Activated T-helper 1 cell treated with anti-CD3 and anti-CD28 coated beads, Interleukin-12 subunit alpha, Interleukin-12 subunit beta, Interleukin-2, Interleukin-4 antibody, amounts not matched to agents 30 ng/mL and 10 ng/mL and 1 ng/mL, durations not matched to agents 14 hours and 24 hours and 36 hours (primary cell): ENCODE measurements around the gene COA5. TPM values are rescaled to one million over a fixed set of nuclear protein-coding genes. Genes with fewer than 3 reads are reported as not detected.

ENCODE experiments used
- DNase-seq: peaks from one replicate; pipeline ENCODE4 v3.0.0; 2021; ENCODE audit warnings: low spot score
- H3K27ac Mint-ChIP-seq: one replicate; pipeline ENCODE4 v1.8.0; 2021; ENCODE audit warnings: mild to moderate bottlenecking, mixed read lengths
- H3K27me3 Mint-ChIP-seq: one replicate; pipeline ENCODE4 v1.8.0; 2022; ENCODE audit warnings: mild to moderate bottlenecking, moderate library complexity, mixed read lengths; ENCODE audit not compliant: insufficient read depth
- H3K36me3 Mint-ChIP-seq: one replicate; pipeline ENCODE4 v1.8.0; 2021; ENCODE audit warnings: low read depth, mixed read lengths
- H3K4me1 Mint-ChIP-seq: one replicate; pipeline ENCODE4 v1.8.0; 2021; ENCODE audit warnings: low read depth, mixed read lengths
- H3K4me3 Mint-ChIP-seq: one replicate; pipeline ENCODE4 v1.8.0; 2021; ENCODE audit warnings: mild to moderate bottlenecking, moderate library complexity, mixed read lengths
- H3K9me3 Mint-ChIP-seq: one replicate; pipeline ENCODE4 v1.8.0; 2021; ENCODE audit warnings: mixed read lengths
- intact Hi-C: fragments of 100-400 bp; cut with micrococcal nuclease; formaldehyde crosslinking; loops from one replicate; pipeline ENCODE4 v1.15.1; 2024
- total RNA-seq: library from RNA; stranded (reverse); gene quantifications from 2 replicates; pipeline ENCODE4 v1.2.3, GENCODE V29; 2022

Gene COA5
- total RNA-seq, 1 donor from 2014 or later = 20.3 TPM

GRCh38 chr2:98634406-98635092 lies 26.2 kb upstream of the COA5 start:
- H3K4me3 Mint-ChIP-seq = peak overlapping the region; percentile 30
- H3K27me3 Mint-ChIP-seq = no peaks in the 10 kb centered on the region
- no peaks in the 10 kb centered on the region for H3K9me3 Mint-ChIP-seq
- peaks cover 32% of the 10 kb centered on the region for H3K36me3 Mint-ChIP-seq
- H3K27ac Mint-ChIP-seq = peak overlapping the region; percentile 70
- H3K4me1 Mint-ChIP-seq = peaks cover 40% of the 10 kb centered on the region
- intact Hi-C loops = loop anchor here (1.0 kb wide), 1 partner anchor 203 kb away; no protein-coding TSS in a partner anchor
- DNase-seq = peak; percentile 26

DNA sequence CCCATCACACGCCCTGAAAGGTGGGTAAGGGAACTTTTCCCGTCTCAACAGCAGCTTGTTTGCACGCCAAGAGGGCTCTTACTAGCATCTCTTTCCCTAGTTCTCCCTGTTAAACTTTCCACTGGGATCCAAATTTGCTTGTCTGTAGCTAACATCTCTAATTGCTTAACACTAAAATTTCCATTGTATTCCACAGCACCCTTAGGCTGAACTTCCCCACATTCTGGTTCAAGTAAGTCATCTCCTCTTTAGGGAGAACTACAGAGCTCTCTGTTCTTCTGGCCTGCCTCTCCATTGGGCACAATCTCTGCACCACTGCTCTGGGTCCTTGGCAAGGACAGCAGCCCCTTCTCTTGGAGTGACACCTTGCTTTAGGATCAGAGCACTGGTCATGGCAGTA lies 24.0 kb upstream of the COA5 start:
- no peaks in the 10 kb centered on the region for H3K27me3 Mint-ChIP-seq
- DNase-seq = no peak
- H3K4me1 Mint-ChIP-seq = peaks cover 25% of the 10 kb centered on the region
- no peak overlapping the region for H3K27ac Mint-ChIP-seq
- no peak overlapping the region for H3K4me3 Mint-ChIP-seq
- peaks cover 37% of the 10 kb centered on the region for H3K36me3 Mint-ChIP-seq
- no peaks in the 10 kb centered on the region for H3K9me3 Mint-ChIP-seq
- intact Hi-C loops = no loop called here

DNA sequence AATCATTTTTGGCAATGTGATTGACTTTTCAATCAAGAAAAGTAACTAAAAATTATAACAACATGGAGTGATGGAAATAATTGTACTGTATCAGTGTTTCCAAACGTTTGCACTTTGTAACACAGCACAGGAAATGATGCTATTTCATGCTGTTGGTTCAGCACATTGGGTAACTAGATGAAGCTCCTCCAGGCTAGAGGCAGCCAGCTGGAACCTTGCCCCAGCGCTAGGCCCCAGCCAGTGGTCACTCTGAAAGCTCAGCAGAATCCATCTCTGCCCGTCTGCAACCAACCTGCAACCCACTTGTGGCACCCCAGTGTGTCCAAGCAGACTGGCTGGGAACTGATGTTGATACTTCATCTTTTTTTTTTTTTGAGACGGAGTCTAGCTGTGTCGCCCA lies 15.3 kb upstream of the COA5 start:
- DNase-seq = no peak
- H3K4me1 Mint-ChIP-seq = peaks cover 24% of the 10 kb centered on the region
- intact Hi-C loops = no loop called here
- H3K4me3 Mint-ChIP-seq = no peak overlapping the region
- H3K9me3 Mint-ChIP-seq = no peaks in the 10 kb centered on the region
- H3K27me3 Mint-ChIP-seq = no peaks in the 10 kb centered on the region
- H3K27ac Mint-ChIP-seq = no peak overlapping the region
- peaks cover 25% of the 10 kb centered on the region for H3K36me3 Mint-ChIP-seq

DNA sequence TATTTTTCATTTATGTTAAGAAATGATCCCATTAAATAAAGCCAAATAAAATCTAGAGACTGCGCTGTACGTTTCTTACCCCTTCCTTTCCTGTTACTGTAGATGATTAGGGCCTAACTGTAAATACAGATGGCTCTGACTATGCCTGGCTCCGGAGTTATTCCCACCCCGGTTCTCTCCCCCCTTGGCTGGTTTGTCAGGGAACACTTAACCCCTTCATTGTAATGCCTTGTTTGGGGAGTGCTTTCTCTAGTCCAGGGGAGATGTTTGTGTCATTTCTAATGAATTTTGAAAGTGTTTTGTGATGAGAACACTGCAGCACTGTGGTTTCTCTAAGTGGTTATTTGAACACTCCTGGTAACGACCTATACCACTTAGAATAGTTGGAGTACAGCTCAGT lies 8.8 kb upstream of the COA5 start:
- DNase-seq = no peak
- H3K36me3 Mint-ChIP-seq = peaks cover 46% of the 10 kb centered on the region
- intact Hi-C loops = no loop called here

DNA sequence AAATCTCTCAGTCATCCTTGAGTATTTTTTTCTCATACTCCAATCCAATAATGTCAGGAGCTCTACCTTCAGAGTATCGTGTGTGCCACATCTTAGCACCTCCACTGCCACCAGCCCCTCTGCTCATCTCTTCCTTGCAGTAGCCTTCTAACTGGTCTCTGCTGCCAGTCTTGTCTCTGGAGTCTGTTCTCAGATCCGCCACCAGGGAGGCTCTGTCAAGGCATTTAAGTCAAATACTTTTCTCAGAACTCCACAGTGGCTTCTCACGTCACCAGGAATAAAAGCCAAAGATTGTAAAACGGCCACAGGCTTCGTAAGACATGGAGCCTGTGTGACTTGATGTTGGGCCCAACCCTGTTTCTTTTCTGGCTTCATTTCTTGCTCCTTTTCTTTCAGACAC lies 7.2 kb upstream of the COA5 start:
- Mint-ChIP-seq H3K9me3 (no peaks in the 10 kb centered on the region), H3K4me1 (peaks cover 53% of the 10 kb centered on the region), H3K27me3 (no peaks in the 10 kb centered on the region), H3K27ac (peak overlapping the region; percentile 32), H3K36me3 (peaks cover 58% of the 10 kb centered on the region), H3K4me3 (no peak overlapping the region)
- DNase-seq = no peak
- intact Hi-C loops = no loop called here

More for the DNA sequence above, 8.8 kb upstream of the COA5 start:
- Mint-ChIP-seq H3K4me1 (peaks cover 44% of the 10 kb centered on the region), H3K27me3 (no peaks in the 10 kb centered on the region), H3K4me3 (no peak overlapping the region), H3K9me3 (no peaks in the 10 kb centered on the region), H3K27ac (peak overlapping the region; percentile 19)

DNA sequence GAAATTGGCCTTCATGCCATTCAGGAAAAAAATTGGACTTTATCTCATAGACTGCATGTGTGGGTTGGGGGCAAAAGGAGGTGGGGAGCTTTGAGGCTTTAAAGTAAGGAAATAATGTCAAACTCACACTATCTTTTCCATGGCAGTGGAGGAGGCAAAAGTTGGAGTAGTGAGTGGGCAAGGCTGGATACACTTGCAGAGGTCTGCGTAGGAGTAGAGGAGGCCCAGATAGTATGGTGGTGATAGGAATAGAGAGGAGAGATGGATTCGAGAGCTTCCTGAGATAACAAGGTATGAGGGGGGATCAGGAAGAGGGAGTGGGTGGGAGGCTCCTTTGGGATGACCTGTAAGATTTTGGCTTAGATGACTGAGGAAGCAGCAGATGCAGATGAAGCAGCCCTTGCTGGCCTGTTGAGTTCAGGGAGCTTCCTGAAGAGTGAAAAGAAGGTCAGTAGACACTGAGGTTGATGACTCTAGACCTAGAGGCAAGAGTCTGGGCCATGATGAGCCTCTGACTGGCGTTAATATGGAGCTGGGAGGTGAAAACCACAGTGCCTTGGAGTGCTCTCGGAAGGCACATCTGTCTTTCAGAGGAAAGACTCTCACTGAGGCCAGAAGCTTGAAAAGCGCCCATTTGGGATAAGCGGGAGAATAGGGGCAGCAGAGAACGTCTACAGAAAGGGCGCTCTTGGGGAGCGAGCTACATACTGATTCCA lies 5.9 kb upstream of the COA5 start:
- Mint-ChIP-seq H3K4me1 (peaks cover 55% of the 10 kb centered on the region), H3K4me3 (no peak overlapping the region), H3K27me3 (no peaks in the 10 kb centered on the region), H3K9me3 (no peaks in the 10 kb centered on the region), H3K36me3 (peaks cover 57% of the 10 kb centered on the region), H3K27ac (peak overlapping the region; percentile 31)
- no peak for DNase-seq
- intact Hi-C loops = no loop called here

DNA sequence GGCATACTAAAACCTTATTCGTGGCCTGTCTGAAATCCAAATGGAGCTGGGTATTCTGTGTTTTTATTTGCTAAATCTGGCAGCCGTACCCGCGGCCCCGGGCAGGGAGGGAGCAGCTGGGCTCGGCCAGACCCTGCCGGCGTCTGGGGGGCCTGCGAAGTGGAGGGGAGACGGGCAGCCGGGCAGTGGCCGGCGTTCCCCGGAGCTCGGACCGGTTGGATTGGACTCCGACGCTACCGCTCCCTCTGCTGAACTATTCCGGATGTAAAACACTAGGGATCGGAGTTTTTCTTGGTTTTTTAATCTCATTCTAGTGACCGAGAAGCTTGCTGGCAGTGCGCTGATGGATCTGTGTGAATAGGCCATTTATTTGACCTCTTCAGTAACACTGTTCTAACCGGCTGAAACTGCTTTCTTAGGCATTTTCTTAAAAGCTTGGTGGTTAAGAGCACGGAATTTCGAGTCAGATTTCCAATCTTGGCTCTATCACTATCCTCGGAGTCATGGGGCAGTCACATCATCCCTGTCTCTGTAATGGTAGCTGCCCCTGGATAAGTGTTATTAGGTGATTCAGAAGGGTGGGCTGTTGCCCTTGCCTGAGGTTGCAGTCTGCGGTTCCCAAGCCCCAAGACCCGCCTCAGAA lies 771 bp upstream of the COA5 start:
- intact Hi-C loops = loop anchor here (1.0 to 10.0 kb wide), 13 partner anchors 28 to 897 kb away; partner anchors contain the start of genes LIPT1, MITD1, MRPL30 and TSGA10
- peak overlapping the region; percentile 94 for H3K4me3 Mint-ChIP-seq
- peaks cover 29% of the 10 kb centered on the region for H3K36me3 Mint-ChIP-seq
- DNase-seq = no peak
- H3K4me1 Mint-ChIP-seq = peaks cover 68% of the 10 kb centered on the region
- peak overlapping the region; percentile 94 for H3K27ac Mint-ChIP-seq
- no peaks in the 10 kb centered on the region for H3K9me3 Mint-ChIP-seq
- H3K27me3 Mint-ChIP-seq = peaks cover 3% of the 10 kb centered on the region

GRCh38 chr2:98607741-98608115 lies 584 bp downstream of the COA5 start:
- intact Hi-C loops = loop anchor here (1.0 to 10.0 kb wide), 13 partner anchors 30 to 895 kb away; partner anchors contain the start of genes LIPT1, MITD1, MRPL30 and TSGA10
- peaks cover 61% of the 10 kb centered on the region for H3K4me1 Mint-ChIP-seq
- H3K27ac Mint-ChIP-seq = peak overlapping the region; percentile 94
- H3K36me3 Mint-ChIP-seq = peaks cover 22% of the 10 kb centered on the region
- peaks cover 3% of the 10 kb centered on the region for H3K27me3 Mint-ChIP-seq
- H3K9me3 Mint-ChIP-seq = no peaks in the 10 kb centered on the region
- peak overlapping the region; percentile 94 for H3K4me3 Mint-ChIP-seq
- DNase-seq = no peak

GRCh38 chr2:98607104-98607503 lies 1.2 kb downstream of the COA5 start:
- Mint-ChIP-seq H3K4me1 (peaks cover 61% of the 10 kb centered on the region), H3K36me3 (peaks cover 22% of the 10 kb centered on the region), H3K4me3 (peak overlapping the region; percentile 94), H3K9me3 (no peaks in the 10 kb centered on the region), H3K27me3 (peaks cover 3% of the 10 kb centered on the region), H3K27ac (peak overlapping the region; percentile 94)
- DNase-seq = no peak
- intact Hi-C loops = loop anchor here (5.0 to 10.0 kb wide), 5 partner anchors 145 to 895 kb away; partner anchors contain the start of gene ZAP70

- Mint-ChIP-seq H3K4me3 (peak overlapping the region; percentile 1), H3K4me1 (peaks cover 60% of the 10 kb centered on the region), H3K9me3 (no peaks in the 10 kb centered on the region), H3K36me3 (peaks cover 25% of the 10 kb centered on the region), H3K27ac (no peak overlapping the region), H3K27me3 (peaks cover 3% of the 10 kb centered on the region)
- no peak for DNase-seq
- intact Hi-C loops = loop anchor here (5.0 to 10.0 kb wide), 5 partner anchors 144 to 894 kb away; partner anchors contain the start of gene ZAP70
Observed at GRCh38 chr2:98606431-98606830, 1.9 kb downstream of the COA5 start.

DNA sequence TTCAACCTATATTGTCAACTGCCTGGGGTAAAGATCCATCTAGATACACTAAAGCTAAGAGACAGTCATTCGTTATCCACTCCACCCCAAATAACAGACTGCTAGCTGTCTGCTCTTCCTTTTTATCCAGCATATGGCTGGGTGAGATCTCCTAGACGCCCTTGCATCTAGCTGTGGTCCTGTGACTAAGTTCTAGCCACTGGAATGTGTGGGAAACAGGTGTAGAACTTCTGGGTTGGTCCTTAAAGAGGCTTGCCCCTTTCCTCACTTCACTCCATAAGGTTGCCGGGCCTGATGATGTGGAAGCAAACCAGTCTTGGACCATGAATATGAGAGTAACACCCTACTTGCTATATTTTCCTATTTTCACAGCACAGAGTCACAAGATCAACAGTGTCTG lies 3.2 kb downstream of the COA5 start:
- H3K27ac Mint-ChIP-seq = no peak overlapping the region

DNA sequence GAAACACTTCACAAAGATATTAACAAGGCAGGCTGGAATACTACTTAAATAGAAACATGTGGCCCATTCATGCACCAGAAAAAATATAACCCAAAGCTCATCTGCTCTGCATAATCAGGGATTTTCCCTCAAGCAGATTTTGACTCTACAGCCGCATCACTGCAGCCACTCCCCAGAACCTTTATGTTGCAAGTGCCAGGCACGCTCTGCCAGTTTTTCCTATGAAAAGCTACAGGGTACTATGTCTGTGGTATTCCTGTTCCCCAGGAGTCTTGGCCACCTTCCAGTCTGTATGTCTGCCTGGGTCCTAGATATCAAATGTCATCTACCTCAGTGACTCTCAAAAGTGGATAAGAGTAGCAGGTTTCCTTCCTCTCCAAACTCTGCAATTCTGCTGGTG lies 3.8 kb downstream of the COA5 start:
- DNase-seq = no peak
- intact Hi-C loops = loop anchor here (10.0 kb wide), 2 partner anchors 470 to 880 kb away; no protein-coding TSS in a partner anchor
- H3K4me3 Mint-ChIP-seq = no peak overlapping the region

More for the DNA sequence above, 3.2 kb downstream of the COA5 start:
- intact Hi-C loops = loop anchor here (5.0 to 10.0 kb wide), 5 partner anchors 143 to 893 kb away; partner anchors contain the start of gene ZAP70
- Mint-ChIP-seq H3K36me3 (peaks cover 22% of the 10 kb centered on the region), H3K4me3 (no peak overlapping the region), H3K9me3 (no peaks in the 10 kb centered on the region), H3K27me3 (peaks cover 3% of the 10 kb centered on the region), H3K4me1 (peaks cover 46% of the 10 kb centered on the region)
- DNase-seq = no peak

More for the DNA sequence above, 3.8 kb downstream of the COA5 start:
- H3K27ac Mint-ChIP-seq = no peak overlapping the region
- peaks cover 25% of the 10 kb centered on the region for H3K36me3 Mint-ChIP-seq
- H3K27me3 Mint-ChIP-seq = peaks cover 3% of the 10 kb centered on the region
- H3K9me3 Mint-ChIP-seq = no peaks in the 10 kb centered on the region
- peaks cover 45% of the 10 kb centered on the region for H3K4me1 Mint-ChIP-seq
